ENCODE data around the gene RPS28.

Gene RPS28

GRCh38 chr19:8370176-8371010 lies 49.1 kb downstream of the RPS28 start:
- no peaks in the 10 kb centered on the region for H3K9me3 Mint-ChIP-seq (ENCODE audit: low read depth)
- no peak overlapping the region for H3K4me3 Mint-ChIP-seq
- no peaks in the 10 kb centered on the region for H3K4me1 Mint-ChIP-seq (ENCODE audit: low read depth)
- no peak overlapping the region for H3K27ac Mint-ChIP-seq
- H3K36me3 Mint-ChIP-seq: no peaks in the 10 kb centered on the region
- H3K27me3 Mint-ChIP-seq: peaks cover 16% of the 10 kb centered on the region

- H3K4me1 Mint-ChIP-seq (ENCODE audit: low read depth): no peaks in the 10 kb centered on the region
- H3K9me3 Mint-ChIP-seq (ENCODE audit: low read depth): no peaks in the 10 kb centered on the region
- H3K4me3 Mint-ChIP-seq: no peak overlapping the region
- H3K27ac Mint-ChIP-seq: no peak overlapping the region
- no peaks in the 10 kb centered on the region for H3K36me3 Mint-ChIP-seq
- H3K27me3 Mint-ChIP-seq: peaks cover 12% of the 10 kb centered on the region
Measured at GRCh38 chr19:8371011-8371804, 49.9 kb downstream of the RPS28 start.
